ENCODE data around the gene RAB32. TPM values are rescaled to one million over a fixed set of nuclear protein-coding genes. Genes with fewer than 3 reads are reported as not detected.
A peak's percentile ranks its signal among the peaks of the same experiment; 100 is the strongest.

The RAB32 gene
- total and polyA plus RNA-seq, 7 donors = 32.1 to 85.3 (median 35.3) TPM

- Histone ChIP-seq H3K4me3 (no peak overlapping the region), H3K27me3 (no peaks in the 10 kb centered on the region), H3K27ac (no peak overlapping the region), H3K36me3 (no peaks in the 10 kb centered on the region), H3K4me1 (peaks cover 0 to 7% (median 5%) of the 10 kb centered on the region in 4 donors), H3K9me3 (no peaks in the 10 kb centered on the region)
- intact Hi-C loops (cut with DNase I) = no loop called here
- no peak for DNase-seq
- TF ChIP-seq POLR2A (IDR thresholded peaks at IDR 0.05) = no peak
- no peak for TF ChIP-seq POLR2AphosphoS5 (IDR thresholded peaks at IDR 0.05)
- TF ChIP-seq CTCF (IDR thresholded peaks at IDR 0.05) = no peak
- TF ChIP-seq EP300 (IDR thresholded peaks at IDR 0.05) = no peak
- 48 to 76% methylated on average over 2 of the region's 2 CpGs for whole genome bisulfite sequencing, 2 donors
These were observed 52.5 kb downstream of the RAB32 start for GRCh38 chr6:146595972-146596731.

- Histone ChIP-seq H3K4me1 (peaks cover 0 to 7% (median 5%) of the 10 kb centered on the region in 4 donors), H3K27me3 (no peaks in the 10 kb centered on the region), H3K4me3 (peak within 1 kb of the TSS in 3 of 4 donors; percentile 35 to 45 (median 36)), H3K36me3 (no peaks in the 10 kb centered on the region), H3K27ac (no peak within 1 kb of the TSS), H3K9me3 (no peaks in the 10 kb centered on the region)
- intact Hi-C loops (cut with DNase I) = no loop called here
- DNase-seq = no peak
- TF ChIP-seq EP300 (IDR thresholded peaks at IDR 0.05) = no peak
- TF ChIP-seq CTCF (IDR thresholded peaks at IDR 0.05) = no peak
- no peak for TF ChIP-seq POLR2A (IDR thresholded peaks at IDR 0.05)
- no peak for TF ChIP-seq POLR2AphosphoS5 (IDR thresholded peaks at IDR 0.05)
- 5 to 13% methylated on average over 32 of the region's 32 CpGs for WGBS, 2 donors
These were observed 55.3 kb downstream of the RAB32 start, which contains the start of gene ADGB for GRCh38 chr6:146598772-146599405. Gene ADGB, plus strand, starts transcription at chr6:146598972. Its CDS starts 69 bp downstream, at chr6:146599041.

- intact Hi-C loops (cut with DNase I) = no loop called here
- peaks cover 0 to 7% (median 5%) of the 10 kb centered on the region in 4 donors for H3K4me1 ChIP-seq
- 15 to 56% methylated on average over 4 of the region's 4 CpGs for WGBS, 2 donors
These were observed 57.7 kb downstream of the RAB32 start for GRCh38 chr6:146601352-146601751.

GRCh38 chr6:146602526-146602925 is 58.9 kb downstream of the RAB32 start:
- Histone ChIP-seq H3K4me1 (peaks cover 0 to 7% (median 5%) of the 10 kb centered on the region in 4 donors), H3K36me3 (no peaks in the 10 kb centered on the region), H3K9me3 (no peaks in the 10 kb centered on the region), H3K27ac (no peak overlapping the region), H3K4me3 (no peak overlapping the region), H3K27me3 (no peaks in the 10 kb centered on the region)
- intact Hi-C loops (cut with DNase I) = no loop called here
- 77 to 84% methylated on average over 6 of the region's 6 CpGs for WGBS, 2 donors
- DNase-seq = no peak
- no peak for TF ChIP-seq POLR2AphosphoS5 (IDR thresholded peaks at IDR 0.05)
- TF ChIP-seq POLR2A (IDR thresholded peaks at IDR 0.05) = no peak
- no peak for TF ChIP-seq CTCF (IDR thresholded peaks at IDR 0.05)
- no peak for TF ChIP-seq EP300 (IDR thresholded peaks at IDR 0.05)

More at GRCh38 chr6:146601352-146601751, 57.7 kb downstream of the RAB32 start:
- H3K27me3 ChIP-seq = no peaks in the 10 kb centered on the region
- H3K9me3 ChIP-seq = no peaks in the 10 kb centered on the region
- H3K36me3 ChIP-seq = no peaks in the 10 kb centered on the region
- H3K27ac ChIP-seq = no peak overlapping the region
- no peak for TF ChIP-seq POLR2A (IDR thresholded peaks at IDR 0.05)
- no peak for TF ChIP-seq POLR2AphosphoS5 (IDR thresholded peaks at IDR 0.05)
- TF ChIP-seq CTCF (IDR thresholded peaks at IDR 0.05) = no peak
- TF ChIP-seq EP300 (IDR thresholded peaks at IDR 0.05) = no peak
- no peak overlapping the region for H3K4me3 ChIP-seq
- DNase-seq = no peak

Other genes with a start within 250 kb of the RAB32 start
- gene ADGB, start 55.1 kb downstream of the RAB32 start, total RNA-seq = under 1 TPM in 1 of 4 donors, not detected in 3; 0.55 TPM
- under 1 TPM in 1 of 3 donors, not detected in 2; 0.13 TPM for gene ADGB, start 55.1 kb downstream of the RAB32 start, polyA plus RNA-seq

Measured in sigmoid colon (tissue), 7 donors.